Measurements from ENCODE around the gene AOC1.
A peak's percentile ranks its signal among the peaks of the same experiment; 100 is the strongest.

AOC1 gene

GRCh38 chr7:150856303-150857275 lies 4.3 kb downstream of the AOC1 start:
- DNase-seq (ENCODE audit: low read depth in 1 of 2, low spot score in 1 of 2): no peak

GRCh38 chr7:150857276-150858055 lies 5.1 kb downstream of the AOC1 start:
- DNase-seq (ENCODE audit: low read depth in 1 of 2, low spot score in 1 of 2): no peak

- no peak for DNase-seq (ENCODE audit: low read depth in 1 of 2, low spot score in 1 of 2)
These were observed 6.2 kb downstream of the AOC1 start for GRCh38 chr7:150858236-150859197.

- DNase-seq (ENCODE audit: low read depth in 1 of 2, low spot score in 1 of 2): no peak
These were observed 8.1 kb downstream of the AOC1 start for GRCh38 chr7:150860291-150860977.

GRCh38 chr7:150860978-150861295 lies 8.6 kb downstream of the AOC1 start:
- no peak for DNase-seq (ENCODE audit: low read depth in 1 of 2, low spot score in 1 of 2)

GRCh38 chr7:150862356-150862755 lies 10.0 kb downstream of the AOC1 start:
- no peak for DNase-seq (ENCODE audit: low read depth in 1 of 2, low spot score in 1 of 2)

- no peak for DNase-seq (ENCODE audit: low read depth in 1 of 2, low spot score in 1 of 2)
These were observed 11.6 kb downstream of the AOC1 start for GRCh38 chr7:150863946-150864345.

- DNase-seq (ENCODE audit: low read depth in 1 of 2, low spot score in 1 of 2): no peak
These were observed 14.7 kb downstream of the AOC1 start for GRCh38 chr7:150866932-150867564.

- DNase-seq (ENCODE audit: low read depth in 1 of 2, low spot score in 1 of 2): no peak
These were observed 15.3 kb downstream of the AOC1 start for GRCh38 chr7:150867605-150868004.

GRCh38 chr7:150869467-150869866 lies 17.1 kb downstream of the AOC1 start:
- DNase-seq (ENCODE audit: low read depth in 1 of 2, low spot score in 1 of 2): no peak

GRCh38 chr7:150871601-150872000 lies 19.3 kb downstream of the AOC1 start:
- DNase-seq (ENCODE audit: low read depth in 1 of 2, low spot score in 1 of 2): no peak

GRCh38 chr7:150874401-150875198 lies 22.3 kb downstream of the AOC1 start:
- no peak for DNase-seq (ENCODE audit: low read depth in 1 of 2, low spot score in 1 of 2)

- DNase-seq (ENCODE audit: low read depth in 1 of 2, low spot score in 1 of 2): no peak
These were observed 23.5 kb downstream of the AOC1 start for GRCh38 chr7:150875791-150876190.

- DNase-seq (ENCODE audit: low read depth in 1 of 2, low spot score in 1 of 2): peak; percentile 29 to 36
These were observed 24.7 kb downstream of the AOC1 start for GRCh38 chr7:150876817-150877526.

- DNase-seq (ENCODE audit: low read depth in 1 of 2, low spot score in 1 of 2): no peak
These were observed 25.2 kb downstream of the AOC1 start for GRCh38 chr7:150877536-150877935.

GRCh38 chr7:150879345-150879744 lies 27.0 kb downstream of the AOC1 start:
- DNase-seq (ENCODE audit: low read depth in 1 of 2, low spot score in 1 of 2): no peak

GRCh38 chr7:150881189-150881588 lies 28.9 kb downstream of the AOC1 start:
- DNase-seq (ENCODE audit: low read depth in 1 of 2, low spot score in 1 of 2): no peak

- no peak for DNase-seq (ENCODE audit: low read depth in 1 of 2, low spot score in 1 of 2)
These were observed 38.7 kb downstream of the AOC1 start for GRCh38 chr7:150890853-150891584.
